ENCODE data around the gene TMEM109. TPM values are rescaled to one million over a fixed set of nuclear protein-coding genes. Genes with fewer than 3 reads are reported as not detected.

TMEM109 gene
- total RNA-seq, 4 donors from 2014 or later: 61.9 to 105 (median 96.0) TPM

DNA sequence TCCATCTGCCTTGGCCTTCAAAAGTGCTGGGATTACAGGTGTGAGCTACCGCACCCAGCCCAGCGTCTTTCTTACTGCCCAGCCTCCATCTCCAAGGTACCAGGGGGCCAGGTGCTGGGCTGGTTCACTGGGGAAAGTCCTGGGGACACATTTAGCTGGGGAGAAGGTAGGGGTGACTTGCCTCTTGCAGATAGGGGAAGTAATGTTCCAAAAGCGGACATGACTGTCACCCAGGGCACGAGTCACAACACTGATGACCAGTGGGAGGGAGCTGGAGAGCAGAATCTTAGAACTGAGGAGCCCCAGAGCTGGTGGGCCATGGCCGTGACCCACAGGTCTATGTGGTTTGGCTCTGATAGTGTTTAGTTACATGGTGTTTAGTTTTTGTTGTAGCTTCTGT, 40.5 kb downstream of the TMEM109 start:
- DNase-seq: no peak
- intact Hi-C loops (cut with DNase I): no loop called here

DNA sequence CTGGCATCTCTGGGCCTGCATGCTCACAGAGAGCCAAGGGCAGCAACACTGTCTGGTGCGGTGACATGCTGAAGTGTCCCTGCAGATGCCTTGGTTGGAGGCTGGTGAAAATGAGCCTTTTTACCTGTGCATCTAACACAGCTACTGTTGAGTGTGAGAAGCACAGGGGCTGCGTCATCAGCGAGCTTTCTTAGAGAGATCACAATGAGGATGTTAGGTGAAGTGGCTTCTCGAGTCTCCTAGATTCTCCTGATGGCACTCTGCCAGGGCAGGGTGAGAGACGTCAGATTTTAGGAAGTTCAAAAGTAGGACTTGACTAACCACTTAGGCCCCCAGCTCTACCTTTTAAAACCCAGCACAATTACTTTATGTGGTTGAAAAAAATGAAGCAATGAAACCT, 41.6 kb downstream of the TMEM109 start:
- TF ChIP-seq, protein P1, sequence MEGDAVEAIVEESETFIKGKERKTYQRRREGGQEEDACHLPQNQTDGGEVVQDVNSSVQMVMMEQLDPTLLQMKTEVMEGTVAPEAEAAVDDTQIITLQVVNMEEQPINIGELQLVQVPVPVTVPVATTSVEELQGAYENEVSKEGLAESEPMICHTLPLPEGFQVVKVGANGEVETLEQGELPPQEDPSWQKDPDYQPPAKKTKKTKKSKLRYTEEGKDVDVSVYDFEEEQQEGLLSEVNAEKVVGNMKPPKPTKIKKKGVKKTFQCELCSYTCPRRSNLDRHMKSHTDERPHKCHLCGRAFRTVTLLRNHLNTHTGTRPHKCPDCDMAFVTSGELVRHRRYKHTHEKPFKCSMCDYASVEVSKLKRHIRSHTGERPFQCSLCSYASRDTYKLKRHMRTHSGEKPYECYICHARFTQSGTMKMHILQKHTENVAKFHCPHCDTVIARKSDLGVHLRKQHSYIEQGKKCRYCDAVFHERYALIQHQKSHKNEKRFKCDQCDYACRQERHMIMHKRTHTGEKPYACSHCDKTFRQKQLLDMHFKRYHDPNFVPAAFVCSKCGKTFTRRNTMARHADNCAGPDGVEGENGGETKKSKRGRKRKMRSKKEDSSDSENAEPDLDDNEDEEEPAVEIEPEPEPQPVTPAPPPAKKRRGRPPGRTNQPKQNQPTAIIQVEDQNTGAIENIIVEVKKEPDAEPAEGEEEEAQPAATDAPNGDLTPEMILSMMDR (IDR thresholded peaks at IDR 0.05): no peak
- TF ChIP-seq POLR2A (IDR thresholded peaks at IDR 0.05): no peak
- no peak for DNase-seq

More for the DNA sequence above, 40.5 kb downstream of the TMEM109 start:
- Histone ChIP-seq H3K27ac (no peak overlapping the region), H3K9me3 (no peaks in the 10 kb centered on the region), H3K4me3 (replicated peaks in 1 of 3) (no peak overlapping the region), H3K27me3 (peaks cover 5% of the 10 kb centered on the region), H3K4me1 (peaks cover 0 to 10% of the 10 kb centered on the region in 2 donors), H3K36me3 (no peaks in the 10 kb centered on the region)
- TF ChIP-seq, protein P1 (IDR thresholded peaks at IDR 0.05): no peak
- TF ChIP-seq POLR2A (IDR thresholded peaks at IDR 0.05): no peak
- WGBS, 2 donors: 87 to 92% methylated on average over 5 of the region's 5 CpGs

DNA sequence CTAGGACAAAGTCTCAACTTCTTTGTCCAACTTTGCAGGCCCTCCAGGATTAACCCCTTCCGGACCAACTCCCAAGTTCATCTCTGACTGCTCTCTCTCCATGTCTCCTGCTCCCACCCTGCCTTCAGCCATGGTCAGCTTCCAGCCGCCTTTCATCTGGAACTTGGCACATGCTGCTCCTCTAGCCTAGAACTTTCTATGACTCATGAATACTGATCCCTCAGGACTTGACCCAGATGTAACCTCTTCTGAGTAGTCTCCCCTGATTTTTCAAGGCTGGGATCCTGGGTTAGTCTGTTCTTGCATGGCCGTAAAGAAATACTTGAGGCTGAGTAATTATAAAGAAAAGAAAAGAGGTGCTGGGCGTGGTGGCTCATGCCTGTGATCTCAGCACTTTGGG, 43.2 kb downstream of the TMEM109 start:
- TF ChIP-seq, protein P1 (IDR thresholded peaks at IDR 0.05): no peak
- 87 to 90% methylated on average over 4 of the region's 4 CpGs for WGBS, 2 donors

More for the DNA sequence above, 41.6 kb downstream of the TMEM109 start:
- Histone ChIP-seq H3K36me3 (no peaks in the 10 kb centered on the region), H3K27ac (no peak overlapping the region), H3K27me3 (peaks cover 5% of the 10 kb centered on the region), H3K4me3 (replicated peaks in 1 of 3) (no peak overlapping the region), H3K4me1 (peaks cover 0 to 7% of the 10 kb centered on the region in 2 donors), H3K9me3 (no peaks in the 10 kb centered on the region)
- intact Hi-C loops (cut with DNase I): no loop called here
- 24 to 28% methylated on average over 5 of the region's 5 CpGs for WGBS, 2 donors

DNA sequence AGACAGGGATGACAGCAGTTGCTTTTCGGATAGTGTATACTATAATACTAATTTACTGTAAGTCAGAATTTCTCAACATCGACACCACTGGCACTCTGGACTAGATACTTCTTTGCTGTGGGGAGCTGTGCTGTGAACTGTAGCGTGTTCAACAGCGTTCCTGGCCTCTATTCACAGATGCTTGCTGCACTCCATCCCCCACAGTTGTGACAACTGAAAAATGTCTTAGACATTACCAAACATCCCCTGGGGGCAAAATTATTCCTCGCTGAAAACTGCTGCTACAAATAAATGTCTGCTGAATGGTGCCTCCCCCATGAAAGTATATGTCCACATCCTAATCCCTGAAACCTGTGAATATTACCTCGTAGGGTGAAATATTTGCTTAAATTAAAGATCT, 45.5 kb downstream of the TMEM109 start:
- 66 to 67% methylated on average over 6 of the region's 6 CpGs for WGBS, 2 donors
- Histone ChIP-seq H3K4me1 (no peaks in the 10 kb centered on the region), H3K4me3 (replicated peaks in 1 of 3) (no peak overlapping the region), H3K27me3 (no peaks in the 10 kb centered on the region), H3K36me3 (no peaks in the 10 kb centered on the region), H3K27ac (no peak overlapping the region), H3K9me3 (no peaks in the 10 kb centered on the region)
- intact Hi-C loops (cut with DNase I): no loop called here
- no peak for DNase-seq
- TF ChIP-seq POLR2A (IDR thresholded peaks at IDR 0.05): no peak
- TF ChIP-seq, protein P1 (IDR thresholded peaks at IDR 0.05): no peak

More for the DNA sequence above, 43.2 kb downstream of the TMEM109 start:
- no peak overlapping the region for H3K27ac ChIP-seq
- intact Hi-C loops (cut with DNase I): no loop called here
- H3K9me3 ChIP-seq: no peaks in the 10 kb centered on the region
- no peak for DNase-seq
- H3K4me1 ChIP-seq: no peaks in the 10 kb centered on the region
- no peaks in the 10 kb centered on the region for H3K27me3 ChIP-seq
- no peaks in the 10 kb centered on the region for H3K36me3 ChIP-seq
- no peak overlapping the region for H3K4me3 ChIP-seq (replicated peaks in 1 of 3)

DNA sequence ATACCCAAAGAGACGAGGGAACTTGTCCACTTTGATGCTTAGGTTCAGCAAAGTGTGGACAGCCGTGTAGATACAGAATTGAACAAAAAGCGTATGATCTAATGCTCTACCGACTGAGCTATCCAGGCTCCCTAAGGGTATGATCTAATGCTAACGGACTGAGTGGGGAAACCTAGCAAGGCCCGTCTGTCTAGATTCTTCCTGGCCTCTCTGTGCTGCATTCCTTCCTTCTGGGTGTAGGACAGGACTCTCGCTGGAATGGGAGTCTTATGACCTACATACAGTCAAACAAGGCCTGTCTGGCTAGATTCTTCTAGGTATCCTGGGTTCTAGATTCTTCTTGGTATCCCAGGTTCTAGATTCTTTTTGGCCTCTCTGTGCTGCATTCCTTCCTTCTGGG, 46.4 kb downstream of the TMEM109 start:
- Histone ChIP-seq H3K27me3 (no peaks in the 10 kb centered on the region), H3K27ac (no peak overlapping the region), H3K4me3 (replicated peaks in 1 of 3) (no peak overlapping the region), H3K36me3 (no peaks in the 10 kb centered on the region), H3K4me1 (no peaks in the 10 kb centered on the region), H3K9me3 (no peaks in the 10 kb centered on the region)
- no peak for TF ChIP-seq POLR2A (IDR thresholded peaks at IDR 0.05)
- TF ChIP-seq, protein P1 (IDR thresholded peaks at IDR 0.05): no peak
- DNase-seq: no peak
- WGBS, 2 donors: 89 to 93% methylated on average over 7 of the region's 7 CpGs
- intact Hi-C loops (cut with DNase I): no loop called here

All from thyroid gland (tissue), 4 donors.